ENCODE data around the gene OTUD1.
A peak's percentile ranks its signal among the peaks of the same experiment; 100 is the strongest.
"Not testable (repeated sequence)": the region's sequence is repeated elsewhere in the genome, so short reads cannot be mapped to it uniquely, and the experiment has no call there.

OTUD1 gene
- total RNA-seq: 9.9 to 47.7 (median 27.4) reads per million in 9 experiments

- peaks cover 22% of the 10 kb centered on the region for H3K36me3 Mint-ChIP-seq (ENCODE audit: insufficient read depth)
- H3K4me3 Mint-ChIP-seq: peak within 1 kb of the TSS; percentile 83 to 88
- DNase-seq (peak; percentile 93 to 95 (median 93)), ATAC-seq (replicated peaks) (peak; percentile 89)
- no peaks in the 10 kb centered on the region for H3K9me3 Mint-ChIP-seq
- H3K27me3 Mint-ChIP-seq: no peaks in the 10 kb centered on the region
- peak within 1 kb of the TSS; percentile 91 to 92 for H3K27ac Mint-ChIP-seq
- peaks cover 30 to 38% of the 10 kb centered on the region in 2 donors for H3K4me1 Mint-ChIP-seq (ENCODE audit: low read depth in 2 of 2)
Observed at GRCh38 chr10:23438547-23439451, at the start of gene OTUD1. Gene OTUD1, plus strand, starts transcription at chr10:23439075. Its CDS starts 383 bp downstream, at chr10:23439458.

GRCh38 chr10:23390408-23390807 lies 48.5 kb upstream of the OTUD1 start:
- not testable (repeated sequence) for H3K9me3 Mint-ChIP-seq; H3K36me3 Mint-ChIP-seq (ENCODE audit: insufficient read depth); H3K4me3 Mint-ChIP-seq; DNase-seq; H3K27ac Mint-ChIP-seq; ATAC-seq (replicated peaks); H3K4me1 Mint-ChIP-seq (ENCODE audit: low read depth in 2 of 2)
- peaks cover 9 to 11% of the 10 kb centered on the region in 2 donors for H3K27me3 Mint-ChIP-seq

- Mint-ChIP-seq H3K27me3 (peaks cover 9 to 11% of the 10 kb centered on the region in 2 donors), H3K4me3 (no peak overlapping the region), H3K36me3 (ENCODE audit: insufficient read depth) (no peaks in the 10 kb centered on the region), H3K4me1 (ENCODE audit: low read depth in 2 of 2) (no peaks in the 10 kb centered on the region), H3K27ac (no peak overlapping the region), H3K9me3 (no peaks in the 10 kb centered on the region)
- ATAC-seq (replicated peaks): no peak
- no peak for DNase-seq
Observed at GRCh38 chr10:23390809-23391208, 48.1 kb upstream of the OTUD1 start.

GRCh38 chr10:23391821-23392220 lies 47.1 kb upstream of the OTUD1 start:
- H3K27me3 Mint-ChIP-seq: peaks cover 9 to 11% of the 10 kb centered on the region in 2 donors
- no peak for DNase-seq
- no peaks in the 10 kb centered on the region for H3K4me1 Mint-ChIP-seq (ENCODE audit: low read depth in 2 of 2)
- no peaks in the 10 kb centered on the region for H3K36me3 Mint-ChIP-seq (ENCODE audit: insufficient read depth)
- no peaks in the 10 kb centered on the region for H3K9me3 Mint-ChIP-seq
- ATAC-seq (replicated peaks): no peak
- H3K4me3 Mint-ChIP-seq: no peak overlapping the region
- H3K27ac Mint-ChIP-seq: no peak overlapping the region

GRCh38 chr10:23395017-23395416 lies 43.9 kb upstream of the OTUD1 start:
- ATAC-seq (replicated peaks) (no peak), DNase-seq (no peak)
- Mint-ChIP-seq H3K36me3 (ENCODE audit: insufficient read depth) (no peaks in the 10 kb centered on the region), H3K27ac (no peak overlapping the region), H3K9me3 (no peaks in the 10 kb centered on the region), H3K27me3 (peaks cover 3 to 7% of the 10 kb centered on the region in 2 donors), H3K4me3 (no peak overlapping the region), H3K4me1 (ENCODE audit: low read depth in 2 of 2) (no peaks in the 10 kb centered on the region)

GRCh38 chr10:23396695-23397094 lies 42.2 kb upstream of the OTUD1 start:
- ATAC-seq (replicated peaks): no peak
- no peak overlapping the region for H3K27ac Mint-ChIP-seq
- no peaks in the 10 kb centered on the region for H3K36me3 Mint-ChIP-seq (ENCODE audit: insufficient read depth)
- peaks cover 0 to 6% of the 10 kb centered on the region in 2 donors for H3K27me3 Mint-ChIP-seq
- H3K9me3 Mint-ChIP-seq: no peaks in the 10 kb centered on the region
- no peaks in the 10 kb centered on the region for H3K4me1 Mint-ChIP-seq (ENCODE audit: low read depth in 2 of 2)
- DNase-seq: no peak
- no peak overlapping the region for H3K4me3 Mint-ChIP-seq

- no peak for ATAC-seq (replicated peaks)
Observed at GRCh38 chr10:23399701-23400144, 39.2 kb upstream of the OTUD1 start.

GRCh38 chr10:23402856-23403255 lies 36.0 kb upstream of the OTUD1 start:
- Mint-ChIP-seq H3K4me1 (ENCODE audit: low read depth in 2 of 2) (no peaks in the 10 kb centered on the region), H3K9me3 (no peaks in the 10 kb centered on the region), H3K27me3 (no peaks in the 10 kb centered on the region), H3K4me3 (no peak overlapping the region), H3K36me3 (ENCODE audit: insufficient read depth) (no peaks in the 10 kb centered on the region), H3K27ac (no peak overlapping the region)
- DNase-seq (no peak), ATAC-seq (replicated peaks) (no peak)

More at GRCh38 chr10:23399701-23400144, 39.2 kb upstream of the OTUD1 start:
- Mint-ChIP-seq H3K27me3 (peaks cover 0 to 3% of the 10 kb centered on the region in 2 donors), H3K27ac (no peak overlapping the region), H3K4me3 (no peak overlapping the region), H3K9me3 (no peaks in the 10 kb centered on the region), H3K36me3 (ENCODE audit: insufficient read depth) (no peaks in the 10 kb centered on the region), H3K4me1 (ENCODE audit: low read depth in 2 of 2) (no peaks in the 10 kb centered on the region)
- no peak for DNase-seq

- ATAC-seq (replicated peaks): no peak
Observed at GRCh38 chr10:23403278-23403677, 35.6 kb upstream of the OTUD1 start.

GRCh38 chr10:23403719-23404118 lies 35.2 kb upstream of the OTUD1 start:
- ATAC-seq (replicated peaks): no peak
- Mint-ChIP-seq H3K27me3 (no peaks in the 10 kb centered on the region), H3K4me1 (ENCODE audit: low read depth in 2 of 2) (no peaks in the 10 kb centered on the region), H3K9me3 (no peaks in the 10 kb centered on the region), H3K27ac (no peak overlapping the region), H3K36me3 (ENCODE audit: insufficient read depth) (no peaks in the 10 kb centered on the region), H3K4me3 (no peak overlapping the region)
- no peak for DNase-seq

More at GRCh38 chr10:23403278-23403677, 35.6 kb upstream of the OTUD1 start:
- Mint-ChIP-seq H3K27ac (no peak overlapping the region), H3K4me3 (no peak overlapping the region), H3K27me3 (no peaks in the 10 kb centered on the region), H3K36me3 (ENCODE audit: insufficient read depth) (no peaks in the 10 kb centered on the region), H3K9me3 (no peaks in the 10 kb centered on the region), H3K4me1 (ENCODE audit: low read depth in 2 of 2) (no peaks in the 10 kb centered on the region)
- no peak for DNase-seq

GRCh38 chr10:23404461-23404980 lies 34.4 kb upstream of the OTUD1 start:
- ATAC-seq (replicated peaks): no peak
- H3K27me3 Mint-ChIP-seq: no peaks in the 10 kb centered on the region
- no peak for DNase-seq
- H3K27ac Mint-ChIP-seq: no peak overlapping the region
- no peak overlapping the region for H3K4me3 Mint-ChIP-seq
- H3K9me3 Mint-ChIP-seq: no peaks in the 10 kb centered on the region
- H3K36me3 Mint-ChIP-seq (ENCODE audit: insufficient read depth): no peaks in the 10 kb centered on the region
- H3K4me1 Mint-ChIP-seq (ENCODE audit: low read depth in 2 of 2): no peaks in the 10 kb centered on the region

GRCh38 chr10:23405540-23405939 lies 33.3 kb upstream of the OTUD1 start:
- Mint-ChIP-seq H3K4me1 (ENCODE audit: low read depth in 2 of 2) (no peaks in the 10 kb centered on the region), H3K36me3 (ENCODE audit: insufficient read depth) (no peaks in the 10 kb centered on the region), H3K4me3 (no peak overlapping the region), H3K27me3 (peaks cover 0 to 6% of the 10 kb centered on the region in 2 donors), H3K27ac (no peak overlapping the region), H3K9me3 (no peaks in the 10 kb centered on the region)
- no peak for DNase-seq
- ATAC-seq (replicated peaks): no peak

GRCh38 chr10:23406409-23406808 lies 32.5 kb upstream of the OTUD1 start:
- H3K9me3 Mint-ChIP-seq: no peaks in the 10 kb centered on the region
- no peaks in the 10 kb centered on the region for H3K36me3 Mint-ChIP-seq (ENCODE audit: insufficient read depth)
- no peak overlapping the region for H3K27ac Mint-ChIP-seq
- no peak overlapping the region for H3K4me3 Mint-ChIP-seq
- H3K4me1 Mint-ChIP-seq (ENCODE audit: low read depth in 2 of 2): no peaks in the 10 kb centered on the region
- no peak for ATAC-seq (replicated peaks)
- DNase-seq: no peak
- peaks cover 0 to 6% of the 10 kb centered on the region in 2 donors for H3K27me3 Mint-ChIP-seq

Data from effector memory CD8-positive, alpha-beta T cell (primary cell).